ENCODE measurements around the gene GH1. TPM values are rescaled to one million over a fixed set of nuclear protein-coding genes. Genes with fewer than 3 reads are reported as not detected.

Gene GH1
- total and polyA plus RNA-seq, 3 donors from 2014 or later, result 0.43 TPM; not detected in 2

GRCh38 chr17:63961355-63962212 lies 42.9 kb upstream of the GH1 start:
- no peaks in the 10 kb centered on the region for H3K27me3 ChIP-seq
- H3K4me1 ChIP-seq, result peaks cover 10% of the 10 kb centered on the region
- intact Hi-C loops (cut with DNase I; ENCODE audit: low total_unique reads), result no loop called here
- WGBS, 2 donors, result 23 to 25% methylated on average over 30 to 36 of the region's 37 CpGs
- H3K36me3 ChIP-seq (ENCODE audit: low read depth, missing control alignments), result no peaks in the 10 kb centered on the region
- no peak overlapping the region for H3K27ac ChIP-seq
- TF ChIP-seq CTCF (IDR thresholded peaks at IDR 0.05), result no peak
- H3K9me3 ChIP-seq, result no peaks in the 10 kb centered on the region
- H3K4me3 ChIP-seq, result peak overlapping the region; percentile 18 to 24
- peak; percentile 84 for DNase-seq

GRCh38 chr17:63960430-63960829 lies 41.8 kb upstream of the GH1 start:
- Histone ChIP-seq H3K4me3 (no peak overlapping the region), H3K27me3 (no peaks in the 10 kb centered on the region), H3K4me1 (peaks cover 14% of the 10 kb centered on the region), H3K36me3 (ENCODE audit: low read depth, missing control alignments) (no peaks in the 10 kb centered on the region), H3K9me3 (no peaks in the 10 kb centered on the region), H3K27ac (no peak overlapping the region)
- WGBS, 2 donors, result 84 to 90% methylated on average over 4 to 7 of the region's 7 CpGs
- DNase-seq, result no peak
- TF ChIP-seq POLR2A (IDR thresholded peaks at IDR 0.05) (no peak), CTCF (IDR thresholded peaks at IDR 0.05) (no peak)
- intact Hi-C loops (cut with DNase I; ENCODE audit: low total_unique reads), result no loop called here

DNA sequence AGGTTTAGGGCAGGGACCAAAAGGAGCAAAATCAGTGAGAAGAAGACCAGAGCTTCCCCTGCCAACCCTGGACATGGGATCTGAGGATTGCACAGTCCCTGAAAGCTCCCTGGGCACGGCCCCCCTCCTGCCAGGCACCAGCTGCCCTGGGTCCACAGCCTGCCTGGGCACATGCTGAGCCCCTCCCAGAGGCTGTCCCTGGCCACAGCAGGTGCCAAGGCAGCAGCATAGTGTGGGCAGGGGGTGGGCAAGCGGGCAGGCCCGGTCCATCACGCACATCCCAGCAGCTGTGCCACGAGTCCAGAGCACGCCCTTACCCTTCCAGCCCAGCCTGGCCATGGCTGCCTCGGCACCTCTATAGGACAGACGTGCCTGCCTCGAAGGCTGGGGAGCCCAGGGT lies 41.4 kb upstream of the GH1 start:
- no peak for TF ChIP-seq CTCF (IDR thresholded peaks at IDR 0.05)
- TF ChIP-seq POLR2A (IDR thresholded peaks at IDR 0.05), result no peak
- 80 to 91% methylated on average over 8 to 9 of the region's 9 CpGs for WGBS, 2 donors
- DNase-seq, result no peak

GRCh38 chr17:63956296-63956920 lies 37.8 kb upstream of the GH1 start:
- WGBS, 2 donors, result 76% methylated on average over 5 of the region's 5 CpGs
- no peak for DNase-seq
- H3K4me3 ChIP-seq, result no peak overlapping the region
- TF ChIP-seq CTCF (IDR thresholded peaks at IDR 0.05), result no peak
- TF ChIP-seq POLR2A (IDR thresholded peaks at IDR 0.05), result no peak
- no peak overlapping the region for H3K27ac ChIP-seq
- peaks cover 6% of the 10 kb centered on the region for H3K4me1 ChIP-seq
- no peaks in the 10 kb centered on the region for H3K36me3 ChIP-seq (ENCODE audit: low read depth, missing control alignments)
- no peaks in the 10 kb centered on the region for H3K27me3 ChIP-seq
- H3K9me3 ChIP-seq, result no peaks in the 10 kb centered on the region
- intact Hi-C loops (cut with DNase I; ENCODE audit: low total_unique reads), result no loop called here

More for the DNA sequence above, 41.4 kb upstream of the GH1 start:
- no peaks in the 10 kb centered on the region for H3K36me3 ChIP-seq (ENCODE audit: low read depth, missing control alignments)
- no peaks in the 10 kb centered on the region for H3K27me3 ChIP-seq
- H3K4me3 ChIP-seq, result no peak overlapping the region
- intact Hi-C loops (cut with DNase I; ENCODE audit: low total_unique reads), result no loop called here
- H3K4me1 ChIP-seq, result peaks cover 14% of the 10 kb centered on the region
- H3K9me3 ChIP-seq, result no peaks in the 10 kb centered on the region
- H3K27ac ChIP-seq, result no peak overlapping the region

Data from testis (tissue), 3 donors.